PFSK-1 (cell line): ENCODE data around the gene OR13J1.

Experiments used
- POLR2AphosphoS5 ChIP-seq: IDR thresholded peaks from 2 replicates; pipeline ENCODE4 v1.6.1; 2012; ENCODE audit warnings: low read depth, mild to moderate bottlenecking, control low read depth, low read length, moderate library complexity
- SIN3A ChIP-seq: IDR thresholded peaks from 2 replicates; pipeline ENCODE4 v1.6.1; 2012; ENCODE audit warnings: mild to moderate bottlenecking, low read length, moderate library complexity, borderline replicate concordance; ENCODE audit not compliant: insufficient read depth
- TAF1 ChIP-seq: IDR thresholded peaks from 2 replicates; pipeline ENCODE4 v1.6.1; 2012; ENCODE audit warnings: low read length, control low read depth, borderline replicate concordance; ENCODE audit not compliant: insufficient read depth
- TF ChIP-seq, protein P1 (sequence below), 2 experiments: IDR thresholded peaks; 2 replicates each; pipeline versions ENCODE4 v1.6.1 to v1.8.0; 2011 to 2012; ENCODE audit warnings: low read depth in 2 of 2, low read length in 2 of 2, control low read depth in 1 of 2, inconsistent platforms in 1 of 2, mild to moderate bottlenecking in 1 of 2, moderate library complexity in 1 of 2; ENCODE audit not compliant: insufficient read depth in 1 of 2

DNA sequence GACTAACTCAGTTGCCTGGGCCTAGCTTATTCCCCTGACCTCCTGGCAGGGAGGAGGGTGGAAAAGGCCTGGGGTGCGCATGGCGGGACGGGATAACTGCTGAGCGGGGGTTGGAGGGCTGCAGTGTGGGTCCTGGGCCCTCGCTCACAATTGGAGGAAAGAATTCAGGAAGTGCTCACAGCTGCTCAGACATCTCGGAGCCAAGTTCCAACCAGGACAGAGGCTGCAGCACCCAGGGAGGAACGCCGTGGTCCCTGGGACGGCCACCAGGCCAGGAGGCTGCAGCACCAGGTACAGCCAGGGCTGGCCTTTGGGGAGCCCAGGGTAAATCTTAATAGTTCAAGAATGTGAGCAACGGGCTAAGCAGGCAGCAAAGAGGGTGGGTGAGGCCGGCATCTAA, 39.1 kb upstream of the OR13J1 start, which contains the start of gene SPAAR:
- no peak for TF ChIP-seq TAF1
- TF ChIP-seq, protein P1, sequence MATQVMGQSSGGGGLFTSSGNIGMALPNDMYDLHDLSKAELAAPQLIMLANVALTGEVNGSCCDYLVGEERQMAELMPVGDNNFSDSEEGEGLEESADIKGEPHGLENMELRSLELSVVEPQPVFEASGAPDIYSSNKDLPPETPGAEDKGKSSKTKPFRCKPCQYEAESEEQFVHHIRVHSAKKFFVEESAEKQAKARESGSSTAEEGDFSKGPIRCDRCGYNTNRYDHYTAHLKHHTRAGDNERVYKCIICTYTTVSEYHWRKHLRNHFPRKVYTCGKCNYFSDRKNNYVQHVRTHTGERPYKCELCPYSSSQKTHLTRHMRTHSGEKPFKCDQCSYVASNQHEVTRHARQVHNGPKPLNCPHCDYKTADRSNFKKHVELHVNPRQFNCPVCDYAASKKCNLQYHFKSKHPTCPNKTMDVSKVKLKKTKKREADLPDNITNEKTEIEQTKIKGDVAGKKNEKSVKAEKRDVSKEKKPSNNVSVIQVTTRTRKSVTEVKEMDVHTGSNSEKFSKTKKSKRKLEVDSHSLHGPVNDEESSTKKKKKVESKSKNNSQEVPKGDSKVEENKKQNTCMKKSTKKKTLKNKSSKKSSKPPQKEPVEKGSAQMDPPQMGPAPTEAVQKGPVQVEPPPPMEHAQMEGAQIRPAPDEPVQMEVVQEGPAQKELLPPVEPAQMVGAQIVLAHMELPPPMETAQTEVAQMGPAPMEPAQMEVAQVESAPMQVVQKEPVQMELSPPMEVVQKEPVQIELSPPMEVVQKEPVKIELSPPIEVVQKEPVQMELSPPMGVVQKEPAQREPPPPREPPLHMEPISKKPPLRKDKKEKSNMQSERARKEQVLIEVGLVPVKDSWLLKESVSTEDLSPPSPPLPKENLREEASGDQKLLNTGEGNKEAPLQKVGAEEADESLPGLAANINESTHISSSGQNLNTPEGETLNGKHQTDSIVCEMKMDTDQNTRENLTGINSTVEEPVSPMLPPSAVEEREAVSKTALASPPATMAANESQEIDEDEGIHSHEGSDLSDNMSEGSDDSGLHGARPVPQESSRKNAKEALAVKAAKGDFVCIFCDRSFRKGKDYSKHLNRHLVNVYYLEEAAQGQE (IDR thresholded peaks at IDR 0.05; ENCODE audit: insufficient read depth in 1 of 2, low read depth in 2 of 2, low read length in 2 of 2) = no peak
- TF ChIP-seq POLR2AphosphoS5 = no peak
- no peak for TF ChIP-seq SIN3A
